GM18907 (cell line): ENCODE measurements around the gene MYO1E.
A peak's percentile ranks its signal among the peaks of the same experiment; 100 is the strongest.
"Not testable (repeated sequence)": the region's sequence is repeated elsewhere in the genome, so short reads cannot be mapped to it uniquely, and the experiment has no call there.

ENCODE experiments used
- ATAC-seq: cut with Tn5 transposase; IDR thresholded peaks from one replicate; pipeline ENCODE4 v1.9.1; 2021; ENCODE audit warnings: mild to moderate bottlenecking, moderate library complexity; ENCODE audit not compliant: unreplicated experiment

The MYO1E gene

GRCh38 chr15:59372352-59373211 lies at the start of gene MYO1E:
Gene MYO1E (minus strand): TSS chr15:59372871. CDS start chr15:59372500, 371 bp downstream.
- peak; percentile 61 for ATAC-seq

GRCh38 chr15:59420986-59421618 lies 48.4 kb upstream of the MYO1E start:
- no peak for ATAC-seq

GRCh38 chr15:59420108-59420507 lies 47.4 kb upstream of the MYO1E start:
- ATAC-seq: no peak

- ATAC-seq: no peak
These were observed 46.5 kb upstream of the MYO1E start for GRCh38 chr15:59419170-59419569.

- no peak for ATAC-seq
These were observed 44.1 kb upstream of the MYO1E start for GRCh38 chr15:59416816-59417215.

GRCh38 chr15:59413577-59413976 lies 40.9 kb upstream of the MYO1E start:
- ATAC-seq: no peak

GRCh38 chr15:59410391-59410896 lies 37.8 kb upstream of the MYO1E start:
- peak; percentile 28 for ATAC-seq

GRCh38 chr15:59407946-59408345 lies 35.3 kb upstream of the MYO1E start:
- no peak for ATAC-seq

- no peak for ATAC-seq
These were observed 33.8 kb upstream of the MYO1E start for GRCh38 chr15:59406446-59406845.

GRCh38 chr15:59405079-59405478 lies 32.4 kb upstream of the MYO1E start:
- ATAC-seq: no peak

GRCh38 chr15:59401824-59402569 lies 29.3 kb upstream of the MYO1E start:
- ATAC-seq: no peak

GRCh38 chr15:59401051-59401823 lies 28.6 kb upstream of the MYO1E start:
- not testable (repeated sequence) for ATAC-seq

GRCh38 chr15:59400103-59400813 lies 27.6 kb upstream of the MYO1E start:
- ATAC-seq: peak; percentile 17

- peak; percentile 82 for ATAC-seq
These were observed 26.9 kb upstream of the MYO1E start for GRCh38 chr15:59399465-59400102.

- ATAC-seq: no peak
These were observed 25.5 kb upstream of the MYO1E start for GRCh38 chr15:59398220-59398619.

- ATAC-seq: no peak
These were observed 24.0 kb upstream of the MYO1E start for GRCh38 chr15:59396679-59397078.

GRCh38 chr15:59396211-59396610 lies 23.5 kb upstream of the MYO1E start:
- ATAC-seq: no peak

GRCh38 chr15:59394166-59394661 lies 21.5 kb upstream of the MYO1E start:
- no peak for ATAC-seq

- ATAC-seq: no peak
These were observed 19.6 kb upstream of the MYO1E start for GRCh38 chr15:59392299-59392698.
